DMS79 (cell line): ENCODE measurements around the gene PIH1D1.

Source experiments
- DNase-seq: peaks from one replicate; lab custom pipeline; 2025; lab: John Stamatoyannopoulos, UW

Gene PIH1D1

DNA sequence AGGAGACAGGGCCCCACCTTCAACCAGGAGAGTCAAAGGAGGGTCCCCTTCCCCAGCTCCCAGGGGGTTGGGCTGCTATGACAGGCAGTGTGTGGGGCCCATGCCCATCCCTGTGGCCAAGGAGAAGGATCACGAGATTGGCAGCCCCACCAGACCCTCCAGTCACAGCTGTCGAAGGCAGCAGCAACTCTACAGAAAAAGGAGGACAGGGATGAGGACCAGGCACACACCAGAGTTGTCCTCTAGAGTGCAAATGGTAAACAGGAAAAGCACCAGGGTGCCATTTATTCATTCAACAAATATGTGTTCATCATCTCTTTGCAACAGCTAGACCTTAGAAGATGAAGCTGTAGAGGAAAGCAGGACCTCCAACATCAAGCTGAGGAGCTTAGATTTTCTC is 32.4 kb downstream of the PIH1D1 start:
- DNase-seq, result no peak

DNA sequence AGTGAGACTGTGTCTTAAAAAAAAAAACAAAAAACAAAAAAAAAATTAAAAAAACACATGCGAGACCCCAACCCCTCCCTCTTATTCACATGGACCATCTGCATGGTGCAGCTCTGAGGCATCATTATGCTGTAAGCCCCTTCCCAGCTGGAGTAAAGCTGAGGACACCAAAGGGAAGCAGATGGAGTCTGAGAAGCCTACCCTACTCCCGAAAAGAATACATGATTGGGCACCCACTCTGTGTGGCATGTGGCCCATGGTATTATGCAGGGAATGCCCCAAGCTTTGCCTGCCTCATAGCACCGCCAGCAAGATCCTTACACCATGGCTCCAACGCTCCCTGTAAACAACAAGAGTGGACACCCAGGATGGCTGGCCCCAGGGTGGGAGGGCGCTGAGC is 33.1 kb downstream of the PIH1D1 start:
- DNase-seq, result no peak

DNA sequence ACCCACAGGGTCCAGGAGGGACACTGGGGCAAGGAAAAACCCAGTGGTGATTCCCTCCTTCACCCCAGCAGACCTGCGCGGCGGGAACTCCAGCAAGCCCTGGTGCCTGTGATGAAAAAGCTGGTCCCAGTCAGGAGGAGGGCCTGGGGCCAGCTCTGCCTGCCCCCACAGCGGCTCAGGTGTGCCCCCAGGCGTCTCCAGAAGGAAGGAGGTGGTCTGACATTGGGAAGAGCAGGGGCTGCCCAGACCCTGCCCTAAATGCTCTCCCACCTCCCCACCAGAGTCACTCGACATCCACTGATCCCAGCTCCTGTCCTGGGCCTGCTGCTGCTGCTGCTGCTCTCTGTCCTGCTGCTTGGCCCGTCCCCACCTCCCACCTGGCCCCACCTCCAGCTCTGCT is 34.5 kb downstream of the PIH1D1 start:
- DNase-seq, result no peak

DNA sequence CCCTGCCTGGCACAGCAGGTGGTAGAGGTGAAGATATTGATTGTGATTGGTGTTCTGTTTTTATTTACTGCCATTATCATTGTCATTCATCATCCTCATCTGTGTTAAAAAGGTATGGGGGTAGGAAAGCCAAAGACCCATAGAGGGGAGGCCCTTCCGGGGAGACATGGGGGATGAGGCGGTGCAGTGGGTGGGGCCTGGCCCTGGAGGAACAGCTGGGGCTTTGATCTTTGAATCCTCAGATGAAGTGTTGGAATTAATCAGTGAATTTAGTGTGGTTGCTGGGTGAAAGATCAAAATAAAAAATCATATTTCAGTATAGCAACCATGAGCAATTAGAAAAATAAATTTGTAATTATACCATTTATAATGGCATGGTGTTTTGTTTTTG is 35.8 kb downstream of the PIH1D1 start:
- DNase-seq, result no peak

DNA sequence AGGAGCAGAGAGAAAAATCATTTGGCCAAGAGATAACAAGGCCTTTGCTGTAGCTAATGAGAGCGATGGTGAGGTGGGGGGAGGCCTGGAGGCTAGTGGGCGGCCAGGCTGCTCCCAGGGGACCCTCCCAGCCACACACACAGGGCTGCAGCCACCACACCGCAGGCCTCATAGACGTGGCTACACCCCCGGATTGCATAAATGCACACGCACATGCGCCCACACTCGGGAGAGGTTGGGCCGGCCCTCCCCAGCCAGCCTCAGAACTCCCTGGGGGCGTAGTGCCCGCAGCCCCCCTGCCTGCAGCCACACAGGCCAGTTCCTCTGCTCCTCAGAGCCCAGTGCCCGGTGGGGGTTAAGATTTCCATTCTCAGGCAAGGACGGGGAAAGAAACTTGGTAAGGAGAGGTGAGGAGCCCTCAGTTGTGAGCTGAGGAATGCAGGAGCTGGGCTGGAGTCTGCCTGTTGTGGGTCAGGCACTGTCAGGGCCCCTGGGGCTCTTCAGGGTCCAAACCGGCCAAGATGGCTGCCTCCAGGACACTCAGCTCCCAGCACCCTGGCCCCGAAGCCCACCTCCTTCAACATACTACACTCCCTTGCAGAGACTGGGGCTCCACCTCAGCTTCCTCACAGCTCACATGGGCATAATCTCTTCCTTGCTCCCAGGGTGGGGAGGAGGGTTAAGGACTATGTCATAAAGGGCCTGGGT is 36.4 kb downstream of the PIH1D1 start:
- DNase-seq, result no peak

DNA sequence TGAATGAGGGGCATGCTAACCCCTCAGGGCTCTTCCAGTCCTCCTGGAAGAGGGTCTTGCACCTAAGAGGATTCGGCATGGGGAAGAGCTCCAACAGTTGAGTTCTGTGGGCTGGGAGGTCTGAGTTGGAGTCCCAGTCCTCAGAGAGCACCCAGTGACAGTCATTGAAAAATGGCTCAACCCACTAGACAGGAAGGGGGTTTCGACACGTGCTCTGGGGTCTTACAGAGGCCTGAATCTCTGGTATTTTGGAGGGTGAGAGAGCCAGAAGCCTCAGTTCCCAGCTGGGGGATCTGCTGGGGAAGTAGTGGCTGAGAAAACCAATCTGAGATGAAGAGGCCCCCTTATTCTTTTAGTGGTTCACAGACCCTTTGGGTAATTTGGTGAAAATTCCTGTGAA is 37.4 kb downstream of the PIH1D1 start:
- DNase-seq, result no peak

DNA sequence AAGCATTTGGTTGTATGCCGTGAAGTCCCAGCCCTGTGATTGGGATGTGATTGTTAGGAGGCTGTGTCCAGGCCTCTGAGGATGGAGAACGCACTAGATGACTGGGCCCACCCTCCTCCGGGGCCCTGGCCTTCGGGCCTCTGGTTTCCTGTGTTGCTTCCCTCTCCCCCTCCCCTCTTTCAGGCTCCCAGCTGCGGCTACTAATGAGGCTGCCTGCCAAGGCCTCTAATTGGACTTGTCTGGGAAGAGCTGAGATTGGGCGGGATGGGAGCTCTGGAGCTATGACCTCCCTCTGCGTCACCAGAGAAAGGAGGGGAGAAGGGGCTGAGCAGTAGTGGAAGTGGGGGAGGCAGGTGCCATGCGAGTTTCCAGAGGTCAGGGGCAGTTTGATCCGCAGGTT is 38.3 kb downstream of the PIH1D1 start:
- no peak for DNase-seq

DNA sequence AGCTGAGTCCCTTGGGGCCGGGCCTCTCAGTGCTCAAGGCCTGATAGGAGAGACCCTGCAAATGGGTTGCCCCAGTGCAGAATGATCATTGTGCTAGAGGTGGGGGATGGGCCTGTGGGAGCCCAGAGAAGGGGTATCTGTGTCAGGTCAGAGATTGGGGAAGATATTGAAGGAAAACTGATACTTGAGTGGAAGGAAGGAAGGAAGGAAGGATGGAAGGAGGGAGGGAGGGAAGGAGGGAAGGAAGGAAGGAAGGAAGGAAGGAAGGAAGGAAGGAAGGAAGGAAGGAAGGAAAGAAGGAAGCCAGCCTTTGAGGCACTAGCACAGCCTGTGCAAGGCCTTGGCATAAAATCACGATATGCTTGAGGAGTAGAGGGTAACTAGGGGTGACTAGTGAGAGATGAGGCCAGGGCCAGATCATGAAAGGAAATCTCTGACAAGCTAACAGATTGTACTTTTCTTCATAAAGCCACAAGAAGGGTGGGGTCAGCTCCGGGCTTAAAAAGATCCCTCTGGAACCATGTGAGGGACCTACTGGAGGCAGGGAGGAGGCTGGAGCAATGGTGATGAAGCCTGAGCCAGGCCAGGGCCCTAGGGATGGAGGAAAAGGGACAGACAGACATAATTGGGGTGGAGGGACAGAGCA is 39.8 kb downstream of the PIH1D1 start:
- DNase-seq, result no peak

DNA sequence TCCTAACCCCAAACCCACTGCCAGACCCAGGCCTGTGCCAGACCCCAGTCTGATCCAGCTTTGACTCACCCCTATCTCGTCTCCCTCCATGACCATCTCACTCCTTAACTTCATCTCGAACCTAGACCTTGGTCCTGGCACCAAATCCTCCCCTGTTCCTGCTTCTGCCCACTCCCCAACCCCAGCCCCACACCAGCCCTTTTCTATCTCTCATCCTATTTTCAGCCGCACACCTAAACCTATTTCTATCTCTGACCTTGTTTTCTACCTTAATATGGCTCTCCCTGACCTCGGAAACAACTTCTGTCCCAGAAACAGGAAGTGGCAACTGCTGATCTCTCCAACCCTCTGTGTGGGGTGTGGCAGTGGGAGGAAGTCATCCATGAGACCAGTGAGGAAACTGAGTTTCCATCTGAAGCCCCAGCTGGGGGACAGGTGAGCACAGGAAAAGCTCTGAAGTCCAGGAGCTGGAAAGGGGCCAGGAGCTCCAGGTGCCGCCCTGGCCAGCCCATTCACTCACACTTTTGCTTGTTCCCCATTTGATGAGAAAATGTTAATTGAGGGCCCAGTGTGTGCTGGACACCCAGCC is 42.1 kb downstream of the PIH1D1 start:
- no peak for DNase-seq

DNA sequence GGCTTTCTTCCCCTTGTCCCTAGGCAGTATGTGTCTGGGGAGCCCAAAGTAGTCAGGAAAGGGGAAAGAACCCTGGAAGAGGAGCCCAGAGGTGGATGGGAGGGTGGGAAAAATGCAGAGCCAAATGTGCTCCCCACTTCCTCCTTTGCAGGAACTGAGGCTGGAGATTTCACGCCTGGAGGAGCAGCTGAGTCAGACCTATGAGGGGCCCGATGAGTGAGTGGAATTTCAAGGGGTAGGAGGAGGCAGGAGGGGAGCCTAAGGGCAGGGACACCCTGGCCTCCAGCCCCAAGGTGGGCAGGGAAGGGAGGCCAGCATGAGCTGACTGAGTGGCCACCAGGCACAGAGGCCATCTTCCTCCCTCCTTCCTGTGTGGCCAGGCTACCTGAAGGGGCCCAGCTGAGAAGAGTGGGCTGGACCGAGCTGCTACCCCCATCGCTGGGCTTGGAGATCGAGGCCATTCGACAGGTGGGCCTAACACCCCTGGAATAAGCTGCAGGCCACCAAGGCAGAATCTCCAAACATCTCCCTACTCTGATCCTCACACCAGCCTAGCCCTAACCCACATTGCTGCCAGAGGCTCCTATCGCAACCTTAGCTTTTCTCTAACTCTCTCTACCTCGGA is 42.7 kb downstream of the PIH1D1 start:
- no peak for DNase-seq

DNA sequence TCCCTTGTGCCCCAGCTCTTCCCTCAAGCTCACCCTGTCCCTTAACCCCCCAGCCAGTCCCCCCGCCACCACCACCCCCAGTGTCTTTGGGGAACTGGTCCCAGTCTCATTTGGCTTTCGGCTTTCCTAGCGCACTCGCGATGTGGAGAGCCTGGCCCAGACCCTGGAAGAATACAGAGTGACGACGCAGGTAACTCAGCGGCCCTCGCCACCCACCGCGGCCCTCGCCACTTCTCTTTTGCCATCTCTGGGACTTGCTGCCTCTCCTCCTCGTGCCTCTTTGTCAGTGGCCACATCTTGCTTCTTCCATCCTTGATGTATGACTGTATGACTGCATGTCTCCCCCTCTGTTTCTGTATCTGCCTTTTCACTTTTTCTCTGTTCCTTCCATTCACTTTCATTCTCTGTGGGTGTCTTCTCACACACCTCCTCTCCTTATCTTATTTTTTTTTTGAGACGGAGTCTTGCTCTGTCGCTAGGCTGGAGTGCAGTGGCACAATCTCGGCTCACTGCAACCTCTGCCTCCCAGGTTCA is 44.1 kb downstream of the PIH1D1 start:
- no peak for DNase-seq

DNA sequence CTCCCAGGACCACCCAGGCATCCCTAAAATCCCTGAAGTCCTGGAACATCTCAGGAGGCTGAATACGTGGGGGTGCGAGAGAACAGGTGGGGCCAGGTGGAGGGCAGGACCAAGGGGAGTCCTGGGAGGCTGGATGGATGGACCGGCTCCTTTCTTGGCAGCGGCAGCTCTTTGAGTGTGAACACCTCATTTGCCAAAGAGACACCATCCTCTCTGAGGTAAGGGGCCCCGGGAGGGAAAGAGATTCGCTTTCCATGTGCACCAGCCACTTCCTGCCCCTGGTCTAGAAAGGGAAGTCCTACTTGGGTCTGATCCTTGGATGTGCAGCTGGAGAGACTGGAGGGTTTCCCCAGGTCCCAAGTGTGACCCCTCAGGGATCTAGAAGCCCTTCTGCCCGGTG is 44.5 kb downstream of the PIH1D1 start:
- DNase-seq, result no peak

DNA sequence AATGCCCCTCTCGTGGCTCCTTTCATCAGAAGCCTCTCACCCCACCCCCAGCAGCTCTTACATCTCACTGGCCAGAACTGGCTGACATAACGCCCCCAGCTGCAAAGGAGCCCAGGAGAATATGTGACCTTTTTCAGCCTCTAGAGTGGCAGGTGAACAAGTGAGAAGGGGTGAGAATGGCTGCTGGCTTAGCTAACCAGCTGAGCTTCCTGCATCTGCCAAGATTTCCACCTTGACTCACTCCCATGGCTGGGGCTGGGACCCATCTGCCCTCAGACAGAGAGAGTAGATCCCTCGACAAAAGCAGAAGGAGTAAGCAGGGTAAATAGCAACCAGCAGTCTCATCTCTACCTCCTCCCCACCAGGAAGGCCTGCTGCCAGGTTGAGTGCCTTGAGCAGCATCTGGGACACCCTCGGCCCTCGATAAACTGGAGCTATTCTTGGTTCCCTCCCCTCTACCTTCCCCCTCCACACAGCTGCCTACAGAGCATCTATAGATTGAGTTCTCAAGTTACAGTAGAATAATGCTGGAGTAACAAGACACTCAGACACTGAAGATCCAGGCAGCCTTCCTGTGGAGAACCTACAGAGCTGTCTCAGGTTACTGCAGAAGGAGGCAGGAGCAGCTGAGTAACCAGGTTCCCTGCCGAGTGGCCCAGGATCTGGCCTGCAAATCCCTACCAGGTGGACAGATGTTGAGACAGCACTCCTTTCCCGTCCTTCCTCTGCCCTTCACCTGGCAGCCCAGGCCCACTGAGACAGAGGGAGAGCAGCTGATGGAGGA is 48.0 kb downstream of the PIH1D1 start:
- DNase-seq, result peak; percentile 97

DNA sequence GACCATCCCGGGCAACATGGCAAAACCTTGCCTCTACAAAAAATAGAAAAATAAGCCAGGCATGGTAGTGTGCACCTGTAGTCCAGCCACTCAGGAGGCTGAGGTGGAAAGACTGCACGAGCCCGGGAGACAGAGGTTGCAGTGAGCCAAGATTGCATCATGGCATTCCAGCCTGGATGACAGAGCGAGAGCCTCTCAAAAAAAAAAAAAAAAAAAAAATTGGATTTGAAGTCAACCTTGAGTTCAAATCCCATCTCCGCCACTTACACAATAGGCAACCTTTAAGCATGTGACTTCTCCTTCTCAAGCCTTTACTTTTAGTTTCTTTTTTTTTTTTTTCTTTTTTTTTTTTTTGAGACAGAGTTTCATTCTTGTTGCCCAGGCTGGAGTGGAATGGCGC is 51.6 kb downstream of the PIH1D1 start:
- no peak for DNase-seq

DNA sequence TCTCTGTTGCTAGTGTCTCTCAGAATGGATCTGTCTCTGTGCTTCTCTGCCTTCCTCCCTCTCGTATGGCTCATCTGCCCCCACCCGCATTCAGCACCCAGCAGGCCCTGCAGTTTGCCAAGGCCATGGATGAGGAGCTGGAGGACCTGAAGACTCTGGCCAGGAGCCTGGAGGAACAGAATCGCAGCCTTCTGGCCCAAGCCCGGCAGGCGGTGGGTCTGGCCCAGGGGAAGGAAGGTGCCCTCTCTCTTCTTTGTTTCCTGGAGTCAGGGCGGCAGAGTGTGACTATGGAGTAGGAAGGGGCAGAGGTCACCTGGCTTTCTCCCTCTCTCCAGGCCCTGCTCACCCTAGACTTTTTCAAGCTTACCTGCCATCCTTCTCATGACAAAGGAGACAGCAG is 52.7 kb downstream of the PIH1D1 start:
- no peak for DNase-seq

DNA sequence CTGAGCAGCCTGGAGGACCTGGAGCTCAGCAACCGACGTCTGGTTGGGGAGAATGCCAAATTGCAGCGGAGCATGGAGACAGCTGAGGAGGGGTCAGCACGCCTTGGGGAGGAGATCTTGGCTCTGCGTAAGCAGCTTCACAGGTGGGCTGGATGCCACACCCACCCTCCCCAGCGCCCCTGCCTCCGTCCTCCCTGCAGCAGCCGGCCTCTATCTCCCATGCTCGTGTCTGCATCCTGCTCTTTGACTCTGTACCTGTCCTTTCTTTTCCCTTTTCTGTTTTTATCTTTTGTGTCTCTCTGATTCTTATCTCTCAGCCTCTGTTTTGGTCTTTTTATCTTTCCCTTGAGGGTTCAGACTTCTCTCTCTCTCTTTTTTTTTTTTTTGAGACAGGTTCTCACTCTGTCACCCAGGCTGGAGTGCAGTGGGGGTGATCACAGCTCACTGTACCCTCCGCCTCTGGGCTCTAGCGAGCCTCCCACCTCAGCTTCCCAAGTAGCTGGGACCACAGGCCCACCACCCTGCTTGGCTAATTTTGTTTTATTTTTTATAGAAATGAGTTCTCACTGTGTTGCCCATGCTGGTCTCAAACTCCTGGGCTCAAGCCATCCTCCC is 53.5 kb downstream of the PIH1D1 start:
- peak; percentile 48 for DNase-seq

DNA sequence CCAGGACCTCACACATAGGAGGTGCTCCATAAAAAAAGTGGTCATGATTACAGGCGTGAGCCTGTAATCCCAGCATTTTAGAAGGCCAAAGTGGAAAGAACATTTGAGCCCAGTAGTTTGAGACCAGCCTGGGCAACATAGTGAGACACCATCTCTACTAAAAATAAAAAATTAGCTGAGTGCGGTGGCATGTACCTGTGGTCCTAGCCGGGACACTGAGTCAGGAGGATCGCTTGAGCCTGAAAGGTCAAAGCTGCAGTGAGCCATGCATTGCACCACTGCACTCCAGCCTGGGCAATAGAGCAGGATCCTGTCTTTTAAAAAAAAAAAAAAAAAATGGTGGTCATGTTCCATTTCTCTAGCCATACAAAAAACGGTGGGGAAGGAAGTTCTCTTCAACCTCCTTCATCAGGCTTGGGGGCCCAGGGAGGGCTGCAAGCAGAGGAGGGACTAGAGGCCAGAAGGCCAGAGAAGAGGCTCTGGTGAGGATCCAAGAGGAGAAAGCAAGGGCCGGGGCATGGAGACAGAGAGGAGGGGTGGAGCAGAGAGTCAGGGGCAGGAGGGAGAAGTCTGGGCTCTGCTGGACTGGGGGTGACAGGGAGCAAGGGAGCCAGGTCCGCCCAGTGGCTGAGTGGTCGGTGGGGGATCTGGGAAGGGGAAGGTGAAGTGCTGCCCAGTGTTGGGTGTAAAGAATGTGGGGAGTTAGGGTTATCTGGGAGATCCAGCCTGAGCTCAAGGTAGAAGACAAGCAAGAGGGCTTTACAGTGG is 54.7 kb downstream of the PIH1D1 start:
- no peak for DNase-seq
